ENCODE measurements around the gene FBXL7. TPM values are rescaled to one million over a fixed set of nuclear protein-coding genes. Genes with fewer than 3 reads are reported as not detected.

Gene FBXL7
- total and polyA plus RNA-seq, 12 donors: 8.7 to 33.4 (median 23.5) TPM

DNA sequence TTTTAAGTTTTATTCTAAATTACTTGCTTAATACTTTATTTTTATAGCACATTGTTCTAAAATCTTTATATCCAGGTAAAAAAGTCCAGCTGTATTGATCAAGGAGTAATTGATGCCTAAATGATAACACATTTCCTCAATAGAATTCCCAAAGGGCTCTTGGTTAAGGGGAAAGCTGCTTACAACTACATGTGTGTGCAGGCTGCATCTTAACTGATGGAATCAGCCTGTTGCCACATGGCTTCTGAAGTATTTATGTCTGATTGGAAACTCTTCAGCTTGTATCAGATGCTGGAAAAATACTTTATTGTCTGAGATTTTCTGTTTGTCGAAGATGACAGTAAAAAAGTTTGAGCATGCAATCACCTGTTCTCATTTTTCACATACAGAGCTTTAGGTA lies 182.6 kb downstream of the FBXL7 start:
- H3K36me3 ChIP-seq: no peaks in the 10 kb centered on the region
- no peaks in the 10 kb centered on the region for H3K27me3 ChIP-seq
- ATAC-seq (no peak), DNase-seq (no peak)
- 64 to 71% methylated on average over 1 of the region's 1 CpG for WGBS, 2 donors
- H3K4me3 ChIP-seq: no peak overlapping the region
- H3K4me1 ChIP-seq: peaks cover 0 to 60% (median 19%) of the 10 kb centered on the region in 9 donors
- intact Hi-C loops (cut with DNase I): no loop called here
- H3K27ac ChIP-seq: no peak overlapping the region
- no peaks in the 10 kb centered on the region for H3K9me3 ChIP-seq
- TF ChIP-seq, protein P1, sequence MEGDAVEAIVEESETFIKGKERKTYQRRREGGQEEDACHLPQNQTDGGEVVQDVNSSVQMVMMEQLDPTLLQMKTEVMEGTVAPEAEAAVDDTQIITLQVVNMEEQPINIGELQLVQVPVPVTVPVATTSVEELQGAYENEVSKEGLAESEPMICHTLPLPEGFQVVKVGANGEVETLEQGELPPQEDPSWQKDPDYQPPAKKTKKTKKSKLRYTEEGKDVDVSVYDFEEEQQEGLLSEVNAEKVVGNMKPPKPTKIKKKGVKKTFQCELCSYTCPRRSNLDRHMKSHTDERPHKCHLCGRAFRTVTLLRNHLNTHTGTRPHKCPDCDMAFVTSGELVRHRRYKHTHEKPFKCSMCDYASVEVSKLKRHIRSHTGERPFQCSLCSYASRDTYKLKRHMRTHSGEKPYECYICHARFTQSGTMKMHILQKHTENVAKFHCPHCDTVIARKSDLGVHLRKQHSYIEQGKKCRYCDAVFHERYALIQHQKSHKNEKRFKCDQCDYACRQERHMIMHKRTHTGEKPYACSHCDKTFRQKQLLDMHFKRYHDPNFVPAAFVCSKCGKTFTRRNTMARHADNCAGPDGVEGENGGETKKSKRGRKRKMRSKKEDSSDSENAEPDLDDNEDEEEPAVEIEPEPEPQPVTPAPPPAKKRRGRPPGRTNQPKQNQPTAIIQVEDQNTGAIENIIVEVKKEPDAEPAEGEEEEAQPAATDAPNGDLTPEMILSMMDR (IDR thresholded peaks at IDR 0.05): no peak

DNA sequence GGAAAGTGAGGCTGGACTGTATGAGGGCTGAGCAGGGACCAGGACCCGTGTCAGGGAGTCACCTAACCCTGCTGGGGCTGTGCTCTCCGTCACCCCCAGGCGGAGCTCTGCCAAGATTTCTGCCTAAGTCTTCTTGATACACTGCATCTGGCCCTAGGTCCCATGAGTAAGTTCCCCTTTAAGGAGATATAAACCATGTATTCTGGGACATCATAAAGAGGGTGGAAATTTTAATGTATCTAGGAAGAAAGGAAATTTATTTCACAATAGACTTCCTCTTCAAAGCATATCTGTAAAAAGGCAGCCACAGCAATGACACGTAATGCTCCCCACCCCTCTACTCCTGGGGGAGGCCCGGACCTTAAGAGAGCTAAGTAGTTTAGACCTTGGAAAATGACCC lies 183.4 kb downstream of the FBXL7 start:
- TF ChIP-seq, protein P1 (IDR thresholded peaks at IDR 0.05): peak in 6 of 9 donors; percentile 23 to 50 (median 29)
- H3K4me3 ChIP-seq: no peak overlapping the region
- H3K27ac ChIP-seq: no peak overlapping the region
- intact Hi-C loops (cut with DNase I): no loop called here
- peak; percentile 46 to 81 (median 62) for ATAC-seq
- no peaks in the 10 kb centered on the region for H3K27me3 ChIP-seq
- peak; percentile 31 to 47 for DNase-seq
- H3K9me3 ChIP-seq: no peaks in the 10 kb centered on the region
- H3K36me3 ChIP-seq: no peaks in the 10 kb centered on the region
- H3K4me1 ChIP-seq: peaks cover 0 to 58% (median 19%) of the 10 kb centered on the region in 9 donors
- 44 to 47% methylated on average over 5 of the region's 5 CpGs for WGBS, 2 donors

DNA sequence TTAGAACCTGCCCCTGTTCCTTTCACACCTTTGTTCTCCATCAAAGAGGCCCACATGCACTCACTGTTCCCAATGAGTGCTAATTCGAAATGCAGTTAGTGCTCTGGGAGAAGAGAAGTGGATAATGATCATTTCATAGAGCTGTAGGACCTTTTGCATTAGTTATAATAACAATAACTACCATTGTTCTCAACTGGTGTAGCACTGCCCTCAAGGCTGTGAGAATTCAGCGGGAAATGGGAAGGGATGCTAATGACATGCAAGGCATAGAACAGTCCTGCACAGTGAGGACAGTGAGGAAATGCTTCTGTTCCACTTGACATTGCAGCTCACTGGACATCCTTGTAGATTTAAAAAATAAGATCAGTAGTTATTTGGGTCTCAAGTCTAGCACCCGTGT lies 187.4 kb downstream of the FBXL7 start:
- intact Hi-C loops (cut with DNase I): no loop called here
- Histone ChIP-seq H3K4me1 (peaks cover 0 to 53% (median 23%) of the 10 kb centered on the region in 9 donors), H3K36me3 (no peaks in the 10 kb centered on the region), H3K27me3 (no peaks in the 10 kb centered on the region), H3K4me3 (no peak overlapping the region), H3K27ac (no peak overlapping the region), H3K9me3 (no peaks in the 10 kb centered on the region)
- no peak for ATAC-seq
- TF ChIP-seq, protein P1 (IDR thresholded peaks at IDR 0.05): no peak
- WGBS, 2 donors: 92 to 93% methylated on average over 3 of the region's 3 CpGs
- DNase-seq: no peak

DNA sequence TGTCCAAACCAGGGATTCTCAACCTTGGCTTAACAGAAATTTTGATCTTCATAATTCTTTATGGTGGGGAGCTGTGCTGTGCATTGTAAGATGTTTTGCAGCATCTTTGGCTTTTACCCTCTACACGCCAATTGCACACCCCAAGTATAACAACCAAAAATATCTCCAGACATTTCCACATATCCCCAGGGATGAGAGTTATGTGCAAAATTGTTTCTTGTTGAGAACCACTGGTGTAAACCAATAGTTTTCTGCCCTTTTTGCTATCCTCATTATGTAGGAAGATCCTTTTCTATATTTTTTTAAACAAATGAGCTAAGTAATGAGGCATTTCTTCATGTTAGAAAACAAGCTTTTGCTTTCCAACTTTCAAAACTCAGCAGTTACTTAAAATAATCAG lies 189.9 kb downstream of the FBXL7 start:
- intact Hi-C loops (cut with DNase I): no loop called here
- no peak overlapping the region for H3K4me3 ChIP-seq
- TF ChIP-seq, protein P1 (IDR thresholded peaks at IDR 0.05): no peak
- H3K4me1 ChIP-seq: peaks cover 4 to 52% (median 25%) of the 10 kb centered on the region in 9 donors
- DNase-seq (no peak), ATAC-seq (no peak)
- H3K27me3 ChIP-seq: no peaks in the 10 kb centered on the region
- H3K9me3 ChIP-seq: no peaks in the 10 kb centered on the region
- H3K36me3 ChIP-seq: no peaks in the 10 kb centered on the region
- WGBS, 2 donors: 89 to 91% methylated on average over 1 of the region's 1 CpG
- no peak overlapping the region for H3K27ac ChIP-seq

Data from heart right ventricle (tissue), 16 donors.